ENCODE results near the gene NLGN4Y. TPM values are rescaled to one million over a fixed set of nuclear protein-coding genes. Genes with fewer than 3 reads are reported as not detected.
"Not testable (repeated sequence)": the region's sequence is repeated elsewhere in the genome, so short reads cannot be mapped to it uniquely, and the experiment has no call there.

Gene NLGN4Y
- polyA plus RNA-seq, 10 donors = 0.03 to 11.4 (median 8.4) TPM; not detected in 1

- DNase-seq = peak in 1 of 3 donors; percentile 47
Measured at GRCh38 chrY:14834103-14835060, 310.1 kb downstream of the NLGN4Y start.

GRCh38 chrY:14837466-14837865, 313.1 kb downstream of the NLGN4Y start:
- no peak for DNase-seq

GRCh38 chrY:14850734-14851133, 326.4 kb downstream of the NLGN4Y start:
- no peak for DNase-seq

GRCh38 chrY:14860448-14860847, 336.1 kb downstream of the NLGN4Y start:
- DNase-seq = no peak

GRCh38 chrY:14861033-14861432, 336.7 kb downstream of the NLGN4Y start:
- DNase-seq = not testable (repeated sequence)

- DNase-seq = no peak
Measured at GRCh38 chrY:14871971-14872370, 347.6 kb downstream of the NLGN4Y start.
